HEK293 (cell line): ENCODE data around the gene MED10.

Experiments used
- KLF1 ChIP-seq: fragments of 450-650 bp; formaldehyde crosslinking; IDR thresholded peaks from 2 replicates; pipeline ENCODE4 v1.5.1; 2016; ENCODE audit warnings: missing biosample characterization, missing genetic modification characterization
- OVOL3 ChIP-seq: fragments of 450-650 bp; formaldehyde crosslinking; IDR thresholded peaks from 2 replicates; pipeline ENCODE4 v1.5.1; 2016; ENCODE audit warnings: missing biosample characterization, missing genetic modification characterization
- WT1 ChIP-seq: fragments of 450-650 bp; formaldehyde crosslinking; IDR thresholded peaks from 2 replicates; pipeline ENCODE4 v1.5.1; 2016; ENCODE audit warnings: missing biosample characterization, missing genetic modification characterization
- ZBTB7A ChIP-seq: fragments of 450-650 bp; formaldehyde crosslinking; IDR thresholded peaks from 2 replicates; pipeline ENCODE4 v1.5.1; 2016; ENCODE audit warnings: low read depth, missing biosample characterization, missing genetic modification characterization
- ZNF112 ChIP-seq: fragments of 450-650 bp; formaldehyde crosslinking; IDR thresholded peaks from 2 replicates; pipeline ENCODE4 v1.5.0; 2017; ENCODE audit warnings: missing biosample characterization, missing genetic modification characterization
- ZNF114 ChIP-seq: fragments of 450-650 bp; formaldehyde crosslinking; IDR thresholded peaks from 2 replicates; pipeline ENCODE4 v1.5.0; 2017; ENCODE audit warnings: missing biosample characterization, missing genetic modification characterization
- ZNF140 ChIP-seq: fragments of 450-650 bp; formaldehyde crosslinking; IDR thresholded peaks from 2 replicates; pipeline ENCODE4 v1.5.1; 2016; ENCODE audit warnings: missing biosample characterization, missing genetic modification characterization
- ZNF274 ChIP-seq, 2 experiments: fragments of 200-500 bp in 1 of 2; fragments of 450-650 bp in 1 of 2; sonication (Bioruptor generic) in 1 of 2; formaldehyde crosslinking in 1 of 2; IDR thresholded peaks; 2 replicates each; pipeline versions ENCODE4 v1.5.1 to v1.6.1; 2014 to 2016; ENCODE audit warnings: borderline replicate concordance in 1 of 2, inconsistent platforms in 1 of 2, low read length in 1 of 2, missing biosample characterization in 1 of 2, missing genetic modification characterization in 1 of 2
- ZNF623 ChIP-seq: fragments of 450-650 bp; formaldehyde crosslinking; IDR thresholded peaks from 2 replicates; pipeline ENCODE4 v1.5.1; 2016; ENCODE audit warnings: missing biosample characterization, missing genetic modification characterization
- TF ChIP-seq, protein P1 (sequence below): fragments of 450-650 bp; formaldehyde crosslinking; IDR thresholded peaks from 2 replicates; pipeline ENCODE4 v1.5.1; 2016; ENCODE audit warnings: missing biosample characterization, missing genetic modification characterization
- TF ChIP-seq, protein P2 (sequence below): fragments of 450-650 bp; formaldehyde crosslinking; IDR thresholded peaks from 2 replicates; pipeline ENCODE4 v1.5.1; 2016; ENCODE audit warnings: missing biosample characterization, missing genetic modification characterization, low read depth
- TF ChIP-seq, protein P3 (sequence below): IDR thresholded peaks from 2 replicates; pipeline ENCODE4 v1.6.1; 2011; ENCODE audit warnings: mild to moderate bottlenecking, low read depth, low read length, borderline replicate concordance
- TF ChIP-seq, protein P4 (sequence below): fragments of 450-650 bp; formaldehyde crosslinking; IDR thresholded peaks from 2 replicates; pipeline ENCODE4 v1.5.1; 2016; ENCODE audit warnings: missing biosample characterization, missing genetic modification characterization

DNA sequence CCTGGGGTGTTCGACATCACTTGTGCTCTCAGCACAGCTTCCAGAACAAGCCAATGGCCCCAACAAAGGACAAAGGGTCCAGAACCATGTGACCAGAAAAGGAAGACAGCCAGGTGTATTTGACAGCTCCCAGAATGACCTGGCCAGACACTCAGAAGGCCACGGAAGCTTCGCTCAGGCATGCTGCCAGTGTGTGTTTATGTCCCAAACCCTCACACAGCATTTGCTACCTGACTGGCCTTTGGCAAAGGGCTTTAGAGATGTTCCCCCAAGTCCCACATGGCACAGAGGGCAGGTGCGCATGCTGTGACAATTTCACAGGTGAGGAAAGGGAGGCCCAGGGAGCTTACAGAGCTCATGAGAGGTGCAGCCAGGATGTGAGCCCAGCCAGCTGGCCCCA lies 39.5 kb downstream of the MED10 start:
- TF ChIP-seq ZNF112 (no peak), ZNF114 (no peak), OVOL3 (tag by site-specific recombination) (no peak), ZNF274 (IDR thresholded peaks at IDR 0.05; ENCODE audit: low read length) (no peak), ZNF274 (tag by site-specific recombination; IDR thresholded peaks at IDR 0.05; ENCODE audit: borderline replicate concordance) (no peak), ZBTB7A (tag by site-specific recombination) (no peak), KLF1 (tag by site-specific recombination) (no peak), ZNF623 (no peak), ZNF140 (tag by site-specific recombination) (no peak), WT1 (no peak)
- TF ChIP-seq, protein P1, sequence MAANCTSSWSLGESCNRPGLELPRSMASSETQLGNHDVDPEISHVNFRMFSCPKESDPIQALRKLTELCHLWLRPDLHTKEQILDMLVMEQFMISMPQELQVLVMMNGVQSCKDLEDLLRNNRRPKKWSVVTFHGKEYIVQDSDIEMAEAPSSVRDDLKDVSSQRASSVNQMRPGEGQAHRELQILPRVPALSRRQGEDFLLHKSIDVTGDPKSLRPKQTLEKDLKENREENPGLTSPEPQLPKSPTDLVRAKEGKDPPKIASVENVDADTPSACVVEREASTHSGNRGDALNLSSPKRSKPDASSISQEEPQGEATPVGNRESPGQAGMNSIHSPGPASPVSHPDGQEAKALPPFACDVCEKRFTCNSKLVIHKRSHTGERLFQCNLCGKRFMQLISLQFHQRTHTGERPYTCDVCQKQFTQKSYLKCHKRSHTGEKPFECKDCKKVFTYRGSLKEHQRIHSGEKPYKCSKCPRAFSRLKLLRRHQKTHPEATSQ (tag by site-specific recombination): no peak
- TF ChIP-seq, protein P2, sequence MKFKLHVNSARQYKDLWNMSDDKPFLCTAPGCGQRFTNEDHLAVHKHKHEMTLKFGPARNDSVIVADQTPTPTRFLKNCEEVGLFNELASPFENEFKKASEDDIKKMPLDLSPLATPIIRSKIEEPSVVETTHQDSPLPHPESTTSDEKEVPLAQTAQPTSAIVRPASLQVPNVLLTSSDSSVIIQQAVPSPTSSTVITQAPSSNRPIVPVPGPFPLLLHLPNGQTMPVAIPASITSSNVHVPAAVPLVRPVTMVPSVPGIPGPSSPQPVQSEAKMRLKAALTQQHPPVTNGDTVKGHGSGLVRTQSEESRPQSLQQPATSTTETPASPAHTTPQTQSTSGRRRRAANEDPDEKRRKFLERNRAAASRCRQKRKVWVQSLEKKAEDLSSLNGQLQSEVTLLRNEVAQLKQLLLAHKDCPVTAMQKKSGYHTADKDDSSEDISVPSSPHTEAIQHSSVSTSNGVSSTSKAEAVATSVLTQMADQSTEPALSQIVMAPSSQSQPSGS: no peak
- TF ChIP-seq, protein P3, sequence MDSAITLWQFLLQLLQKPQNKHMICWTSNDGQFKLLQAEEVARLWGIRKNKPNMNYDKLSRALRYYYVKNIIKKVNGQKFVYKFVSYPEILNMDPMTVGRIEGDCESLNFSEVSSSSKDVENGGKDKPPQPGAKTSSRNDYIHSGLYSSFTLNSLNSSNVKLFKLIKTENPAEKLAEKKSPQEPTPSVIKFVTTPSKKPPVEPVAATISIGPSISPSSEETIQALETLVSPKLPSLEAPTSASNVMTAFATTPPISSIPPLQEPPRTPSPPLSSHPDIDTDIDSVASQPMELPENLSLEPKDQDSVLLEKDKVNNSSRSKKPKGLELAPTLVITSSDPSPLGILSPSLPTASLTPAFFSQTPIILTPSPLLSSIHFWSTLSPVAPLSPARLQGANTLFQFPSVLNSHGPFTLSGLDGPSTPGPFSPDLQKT: no peak
- TF ChIP-seq, protein P4, sequence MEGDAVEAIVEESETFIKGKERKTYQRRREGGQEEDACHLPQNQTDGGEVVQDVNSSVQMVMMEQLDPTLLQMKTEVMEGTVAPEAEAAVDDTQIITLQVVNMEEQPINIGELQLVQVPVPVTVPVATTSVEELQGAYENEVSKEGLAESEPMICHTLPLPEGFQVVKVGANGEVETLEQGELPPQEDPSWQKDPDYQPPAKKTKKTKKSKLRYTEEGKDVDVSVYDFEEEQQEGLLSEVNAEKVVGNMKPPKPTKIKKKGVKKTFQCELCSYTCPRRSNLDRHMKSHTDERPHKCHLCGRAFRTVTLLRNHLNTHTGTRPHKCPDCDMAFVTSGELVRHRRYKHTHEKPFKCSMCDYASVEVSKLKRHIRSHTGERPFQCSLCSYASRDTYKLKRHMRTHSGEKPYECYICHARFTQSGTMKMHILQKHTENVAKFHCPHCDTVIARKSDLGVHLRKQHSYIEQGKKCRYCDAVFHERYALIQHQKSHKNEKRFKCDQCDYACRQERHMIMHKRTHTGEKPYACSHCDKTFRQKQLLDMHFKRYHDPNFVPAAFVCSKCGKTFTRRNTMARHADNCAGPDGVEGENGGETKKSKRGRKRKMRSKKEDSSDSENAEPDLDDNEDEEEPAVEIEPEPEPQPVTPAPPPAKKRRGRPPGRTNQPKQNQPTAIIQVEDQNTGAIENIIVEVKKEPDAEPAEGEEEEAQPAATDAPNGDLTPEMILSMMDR: no peak
